ENCODE data around the gene PBX4.
A peak's percentile ranks its signal among the peaks of the same experiment; 100 is the strongest.

Gene PBX4

DNA sequence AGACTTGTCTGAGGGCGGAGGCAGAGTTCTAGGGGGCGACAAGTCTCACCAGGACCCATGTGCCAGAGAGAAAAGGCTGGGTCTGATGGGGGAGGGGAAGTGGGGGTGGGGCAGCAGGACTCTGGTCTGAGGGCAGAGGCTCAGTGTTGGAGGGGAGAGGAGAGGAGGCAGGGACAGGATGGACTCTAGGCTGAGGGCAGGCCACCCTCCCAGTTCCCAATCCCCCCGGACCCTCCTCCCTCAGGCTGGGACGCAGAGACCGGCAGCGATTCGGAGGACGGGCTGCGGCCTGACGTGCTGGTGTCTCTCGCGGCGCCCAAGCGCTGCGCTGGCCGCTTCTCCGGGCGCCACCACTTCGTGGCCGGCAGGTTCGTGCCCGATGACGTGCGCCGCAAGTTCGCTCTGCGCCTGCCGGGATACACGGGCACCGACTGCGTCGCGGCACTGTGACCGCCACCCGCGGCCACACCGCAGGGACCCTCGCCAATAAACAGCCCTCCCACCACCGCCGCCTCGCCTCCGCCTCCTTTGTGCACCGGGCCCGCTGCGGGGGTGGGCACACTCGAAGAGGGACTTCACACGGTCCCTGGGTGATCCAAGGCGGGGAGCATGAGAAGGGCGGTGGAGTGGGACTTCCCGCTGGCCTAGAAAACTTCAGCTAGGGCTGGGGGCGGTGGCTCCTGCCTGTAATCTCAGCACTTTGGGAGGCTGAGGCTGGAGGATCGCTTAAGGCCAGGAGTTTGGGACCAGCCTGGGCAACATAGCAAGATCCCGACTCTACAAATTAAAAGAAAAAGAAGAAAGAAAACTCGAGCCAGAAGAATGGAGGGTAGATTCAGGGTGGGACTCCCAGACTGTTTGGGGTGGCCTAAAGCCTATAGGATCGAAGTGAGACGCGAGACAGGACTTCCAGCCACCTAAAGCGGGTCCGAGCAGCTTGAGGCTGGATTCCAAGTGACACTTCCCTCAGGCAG, 81.1 kb downstream of the PBX4 start:
- WGBS, 2 experiments (ENCODE audit: insufficient coverage in 2 of 2) = 80 to 82% methylated on average over 57 to 59 of the region's 59 CpGs

DNA sequence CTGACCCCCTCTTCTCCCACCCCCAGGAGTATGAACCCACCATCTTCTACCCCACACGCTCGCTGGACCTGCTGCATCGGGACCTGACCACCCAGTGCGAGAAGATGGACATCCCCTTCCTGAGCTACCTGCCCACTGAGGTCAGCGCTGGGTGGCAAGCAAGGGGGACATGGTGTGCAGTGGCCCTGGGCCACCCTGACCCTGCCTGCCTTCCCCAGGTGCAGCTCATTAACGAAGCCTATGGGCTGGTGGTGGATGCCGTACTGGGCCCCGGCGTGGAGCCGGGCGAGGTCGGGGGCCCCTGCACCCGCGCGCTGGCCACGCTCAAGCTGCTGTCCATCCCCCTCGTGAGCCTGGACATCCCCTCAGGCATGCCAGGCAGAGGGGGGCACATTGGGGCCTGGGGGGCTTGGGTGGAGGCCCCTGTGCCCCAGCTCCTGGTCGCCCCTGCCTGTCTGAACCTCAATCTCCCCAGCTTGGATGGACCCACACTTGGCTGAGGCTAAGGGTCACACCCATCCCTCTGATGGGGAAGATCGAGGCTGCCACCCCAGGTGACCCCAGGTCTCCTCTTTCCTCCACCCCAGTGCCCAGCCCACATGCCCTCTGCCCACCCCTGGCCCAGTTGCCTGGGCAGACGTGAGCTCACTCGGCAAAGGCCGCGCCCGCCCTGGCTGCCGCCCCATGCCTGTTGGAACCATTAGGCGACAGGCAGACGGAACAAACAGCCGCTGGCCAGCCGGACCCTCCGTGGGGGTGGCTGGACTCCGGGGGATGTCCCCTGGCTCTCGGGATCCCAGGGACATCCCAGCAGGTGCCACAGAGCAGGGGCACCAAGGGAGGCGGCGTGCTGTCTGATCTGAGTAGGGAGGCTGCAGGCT, 82.9 kb downstream of the PBX4 start:
- Histone ChIP-seq H3K9me3 (ENCODE audit: control insufficient read depth, low read length) (no peaks in the 10 kb centered on the region), H3K36me3 (ENCODE audit: control insufficient read depth, insufficient read depth, low read length) (peaks cover 14% of the 10 kb centered on the region), H3K4me3 (ENCODE audit: extremely low read depth, insufficient read depth, low read length, poor library complexity, severe bottlenecking) (no peak overlapping the region), H3K27ac (ENCODE audit: low read depth, low read length, severe bottlenecking) (no peak overlapping the region), H3K4me1 (ENCODE audit: control insufficient read depth, insufficient read depth, low read length, poor library complexity, severe bottlenecking) (peaks cover 9% of the 10 kb centered on the region)
- WGBS, 2 experiments (ENCODE audit: insufficient coverage in 2 of 2) = 94 to 95% methylated on average over 26 to 32 of the region's 34 CpGs

More for the DNA sequence above, 81.1 kb downstream of the PBX4 start:
- peaks cover 7% of the 10 kb centered on the region for H3K4me1 ChIP-seq (ENCODE audit: control insufficient read depth, insufficient read depth, low read length, poor library complexity, severe bottlenecking)
- peaks cover 9% of the 10 kb centered on the region for H3K36me3 ChIP-seq (ENCODE audit: control insufficient read depth, insufficient read depth, low read length)
- H3K27ac ChIP-seq (ENCODE audit: low read depth, low read length, severe bottlenecking) = no peak overlapping the region
- no peak overlapping the region for H3K4me3 ChIP-seq (ENCODE audit: extremely low read depth, insufficient read depth, low read length, poor library complexity, severe bottlenecking)
- no peaks in the 10 kb centered on the region for H3K9me3 ChIP-seq (ENCODE audit: control insufficient read depth, low read length)

- Histone ChIP-seq H3K36me3 (ENCODE audit: control insufficient read depth, insufficient read depth, low read length) (peaks cover 14% of the 10 kb centered on the region), H3K9me3 (ENCODE audit: control insufficient read depth, low read length) (no peaks in the 10 kb centered on the region), H3K27ac (ENCODE audit: low read depth, low read length, severe bottlenecking) (no peak overlapping the region), H3K4me3 (ENCODE audit: extremely low read depth, insufficient read depth, low read length, poor library complexity, severe bottlenecking) (no peak overlapping the region), H3K4me1 (ENCODE audit: control insufficient read depth, insufficient read depth, low read length, poor library complexity, severe bottlenecking) (peaks cover 14% of the 10 kb centered on the region)
- WGBS, 2 experiments (ENCODE audit: insufficient coverage in 2 of 2) = 88 to 91% methylated on average over 26 of the region's 27 CpGs
Measured at GRCh38 chr19:19534556-19535265, 83.8 kb downstream of the PBX4 start.

- Histone ChIP-seq H3K9me3 (ENCODE audit: control insufficient read depth, low read length) (no peaks in the 10 kb centered on the region), H3K4me3 (ENCODE audit: extremely low read depth, insufficient read depth, low read length, poor library complexity, severe bottlenecking) (no peak overlapping the region), H3K27ac (ENCODE audit: low read depth, low read length, severe bottlenecking) (no peak overlapping the region), H3K4me1 (ENCODE audit: control insufficient read depth, insufficient read depth, low read length, poor library complexity, severe bottlenecking) (peaks cover 17% of the 10 kb centered on the region), H3K36me3 (ENCODE audit: control insufficient read depth, insufficient read depth, low read length) (peaks cover 22% of the 10 kb centered on the region)
- WGBS, 2 experiments (ENCODE audit: insufficient coverage in 2 of 2) = 89 to 95% methylated on average over 4 to 6 of the region's 6 CpGs
Measured at GRCh38 chr19:19533841-19534240, 84.6 kb downstream of the PBX4 start.

GRCh38 chr19:19532806-19533701, 85.4 kb downstream of the PBX4 start:
- Histone ChIP-seq H3K9me3 (ENCODE audit: control insufficient read depth, low read length) (no peaks in the 10 kb centered on the region), H3K4me1 (ENCODE audit: control insufficient read depth, insufficient read depth, low read length, poor library complexity, severe bottlenecking) (peaks cover 13% of the 10 kb centered on the region), H3K4me3 (ENCODE audit: extremely low read depth, insufficient read depth, low read length, poor library complexity, severe bottlenecking) (no peak overlapping the region), H3K36me3 (ENCODE audit: control insufficient read depth, insufficient read depth, low read length) (peaks cover 27% of the 10 kb centered on the region), H3K27ac (ENCODE audit: low read depth, low read length, severe bottlenecking) (no peak overlapping the region)
- WGBS, 2 experiments (ENCODE audit: insufficient coverage in 2 of 2) = 68 to 72% methylated on average over 9 to 11 of the region's 14 CpGs

DNA sequence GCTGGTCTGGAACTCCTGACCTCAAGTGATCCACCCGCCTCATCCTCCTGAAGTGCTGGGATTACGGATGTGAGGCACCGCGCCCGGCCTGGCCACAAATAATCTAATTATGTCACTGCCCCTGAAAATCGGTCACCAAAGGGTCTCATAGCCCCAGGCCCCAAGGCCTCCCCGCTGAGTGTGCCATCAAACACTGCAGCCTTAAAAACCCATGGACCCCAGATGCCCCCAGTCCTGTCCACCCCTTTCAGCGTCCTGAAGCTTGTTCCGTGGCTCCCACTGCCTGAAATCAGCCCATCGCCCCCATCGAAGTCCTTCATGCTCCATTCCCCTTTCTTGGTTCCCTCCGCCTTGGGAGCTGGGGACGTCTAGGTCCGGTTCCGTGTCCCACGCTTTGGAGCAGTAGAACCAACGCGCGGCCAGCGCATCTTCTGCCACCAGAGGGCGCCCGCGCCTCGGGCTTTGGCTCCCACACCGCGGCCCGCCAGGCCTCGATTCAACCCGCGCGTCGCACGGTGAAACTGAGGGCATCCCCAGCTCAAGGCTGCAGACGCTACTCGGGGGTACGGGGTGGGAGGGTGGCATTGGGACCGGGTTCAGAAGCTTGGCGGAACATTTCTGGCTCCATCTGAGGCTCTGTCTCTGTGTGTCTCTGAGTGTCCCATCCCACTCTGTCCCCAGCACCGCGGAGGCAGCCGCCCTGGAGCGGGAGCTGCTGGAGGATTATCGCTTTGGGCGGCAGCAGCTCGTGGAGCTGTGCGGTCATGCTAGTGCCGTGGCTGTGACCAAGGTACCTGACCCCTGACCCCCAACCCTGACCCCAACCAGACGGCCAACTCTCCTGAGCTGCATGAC, 86.3 kb downstream of the PBX4 start:
- Histone ChIP-seq H3K36me3 (ENCODE audit: control insufficient read depth, insufficient read depth, low read length) (peaks cover 36% of the 10 kb centered on the region), H3K4me3 (ENCODE audit: extremely low read depth, insufficient read depth, low read length, poor library complexity, severe bottlenecking) (no peak overlapping the region), H3K4me1 (ENCODE audit: control insufficient read depth, insufficient read depth, low read length, poor library complexity, severe bottlenecking) (peaks cover 13% of the 10 kb centered on the region), H3K9me3 (ENCODE audit: control insufficient read depth, low read length) (no peaks in the 10 kb centered on the region), H3K27ac (ENCODE audit: low read depth, low read length, severe bottlenecking) (no peak overlapping the region)
- WGBS, 2 experiments (ENCODE audit: insufficient coverage in 2 of 2) = 41 to 42% methylated on average over 44 to 45 of the region's 48 CpGs

GRCh38 chr19:19530889-19531288, 87.6 kb downstream of the PBX4 start:
- 92 to 100% methylated on average over 3 to 4 of the region's 4 CpGs for WGBS, 2 experiments (ENCODE audit: insufficient coverage in 2 of 2)
- Histone ChIP-seq H3K9me3 (ENCODE audit: control insufficient read depth, low read length) (no peaks in the 10 kb centered on the region), H3K27ac (ENCODE audit: low read depth, low read length, severe bottlenecking) (peak overlapping the region; percentile 23), H3K4me1 (ENCODE audit: control insufficient read depth, insufficient read depth, low read length, poor library complexity, severe bottlenecking) (peaks cover 18% of the 10 kb centered on the region), H3K4me3 (ENCODE audit: extremely low read depth, insufficient read depth, low read length, poor library complexity, severe bottlenecking) (no peak overlapping the region), H3K36me3 (ENCODE audit: control insufficient read depth, insufficient read depth, low read length) (peaks cover 42% of the 10 kb centered on the region)

- peaks cover 22% of the 10 kb centered on the region for H3K4me1 ChIP-seq (ENCODE audit: control insufficient read depth, insufficient read depth, low read length, poor library complexity, severe bottlenecking)
Measured at GRCh38 chr19:19530423-19530804, 88.1 kb downstream of the PBX4 start.

GRCh38 chr19:19529783-19530422, 88.6 kb downstream of the PBX4 start:
- peaks cover 48% of the 10 kb centered on the region for H3K36me3 ChIP-seq (ENCODE audit: control insufficient read depth, insufficient read depth, low read length)
- no peak overlapping the region for H3K27ac ChIP-seq (ENCODE audit: low read depth, low read length, severe bottlenecking)

More at GRCh38 chr19:19530423-19530804, 88.1 kb downstream of the PBX4 start:
- no peak overlapping the region for H3K4me3 ChIP-seq (ENCODE audit: extremely low read depth, insufficient read depth, low read length, poor library complexity, severe bottlenecking)
- peaks cover 47% of the 10 kb centered on the region for H3K36me3 ChIP-seq (ENCODE audit: control insufficient read depth, insufficient read depth, low read length)
- WGBS, 2 experiments (ENCODE audit: insufficient coverage in 2 of 2) = 74 to 75% methylated on average over 6 of the region's 9 CpGs
- no peak overlapping the region for H3K27ac ChIP-seq (ENCODE audit: low read depth, low read length, severe bottlenecking)
- H3K9me3 ChIP-seq (ENCODE audit: control insufficient read depth, low read length) = no peaks in the 10 kb centered on the region

More at GRCh38 chr19:19529783-19530422, 88.6 kb downstream of the PBX4 start:
- Histone ChIP-seq H3K9me3 (ENCODE audit: control insufficient read depth, low read length) (no peaks in the 10 kb centered on the region), H3K4me1 (ENCODE audit: control insufficient read depth, insufficient read depth, low read length, poor library complexity, severe bottlenecking) (peaks cover 22% of the 10 kb centered on the region), H3K4me3 (ENCODE audit: extremely low read depth, insufficient read depth, low read length, poor library complexity, severe bottlenecking) (no peak overlapping the region)
- 86 to 93% methylated on average over 6 to 10 of the region's 11 CpGs for WGBS, 2 experiments (ENCODE audit: insufficient coverage in 2 of 2)
